Osteoblast (primary cell): ENCODE results near the gene APOBR. TPM values are rescaled to one million over a fixed set of nuclear protein-coding genes. Genes with fewer than 3 reads are reported as not detected.

Experiments used
- DNase-seq: peaks from one replicate; pipeline ENCODE4 v3.0.0; 2011; ENCODE audit warnings: low spot score, mixed read lengths; ENCODE audit not compliant: insufficient read length; ENCODE audit errors: missing footprints
- H2AFZ ChIP-seq: 2 replicates; pipeline ENCODE4 v1.6.0; 2011; ENCODE audit warnings: mild to moderate bottlenecking, low read length
- H3K27ac ChIP-seq: 2 replicates; pipeline ENCODE4 v1.5.1; 2011; ENCODE audit warnings: mild to moderate bottlenecking, low read depth, low read length, moderate library complexity
- H3K27me3 ChIP-seq: 2 replicates; pipeline ENCODE4 v1.6.0; 2012; ENCODE audit warnings: mild to moderate bottlenecking, control low read depth, inconsistent platforms, low read length, moderate library complexity; ENCODE audit not compliant: insufficient read depth
- H3K36me3 ChIP-seq: 2 replicates; pipeline ENCODE4 v1.5.1; 2011; ENCODE audit warnings: mild to moderate bottlenecking, low read length, control low read depth, moderate library complexity; ENCODE audit not compliant: insufficient read depth
- H3K4me1 ChIP-seq: 2 replicates; pipeline ENCODE4 v1.5.1; 2011; ENCODE audit warnings: mild to moderate bottlenecking, low read length, control low read depth, moderate library complexity; ENCODE audit not compliant: insufficient read depth
- H3K4me2 ChIP-seq: 2 replicates; pipeline ENCODE4 v1.6.0; 2011; ENCODE audit warnings: mild to moderate bottlenecking, low read length; ENCODE audit not compliant: insufficient read depth
- H3K4me3 ChIP-seq: fragments of 200-600 bp; sonication (generic); 3 replicates; pipeline ENCODE4 v1.5.1; 2012; ENCODE audit warnings: mild to moderate bottlenecking, low read length, inconsistent platforms; ENCODE audit not compliant: insufficient read depth
- H3K79me2 ChIP-seq: 2 replicates; pipeline ENCODE4 v1.6.0; 2012; ENCODE audit warnings: mild to moderate bottlenecking, low read length, control low read depth, inconsistent platforms; ENCODE audit not compliant: insufficient read depth
- H3K9me3 ChIP-seq: 2 replicates; pipeline ENCODE4 v1.5.1; 2011; ENCODE audit warnings: low read depth, low read length, control low read depth
- H4K20me1 ChIP-seq: 2 replicates; pipeline ENCODE4 v1.6.0; 2012; ENCODE audit warnings: mild to moderate bottlenecking, low read length, control low read depth; ENCODE audit not compliant: insufficient read depth
- CTCF ChIP-seq: IDR thresholded peaks from 2 replicates; pipeline ENCODE4 v1.5.1; 2011; ENCODE audit warnings: mild to moderate bottlenecking, low read depth, low read length, moderate library complexity; ENCODE audit errors: extremely low read depth
- total RNA-seq: library from RNA; depleted of rRNA; stranded (reverse); fragments of >200 nt; gene quantifications from 2 replicates; pipeline ENCODE4 v1.2.3, GENCODE V29; 2012

APOBR gene
- total RNA-seq, 1 donor, result not detected

DNA sequence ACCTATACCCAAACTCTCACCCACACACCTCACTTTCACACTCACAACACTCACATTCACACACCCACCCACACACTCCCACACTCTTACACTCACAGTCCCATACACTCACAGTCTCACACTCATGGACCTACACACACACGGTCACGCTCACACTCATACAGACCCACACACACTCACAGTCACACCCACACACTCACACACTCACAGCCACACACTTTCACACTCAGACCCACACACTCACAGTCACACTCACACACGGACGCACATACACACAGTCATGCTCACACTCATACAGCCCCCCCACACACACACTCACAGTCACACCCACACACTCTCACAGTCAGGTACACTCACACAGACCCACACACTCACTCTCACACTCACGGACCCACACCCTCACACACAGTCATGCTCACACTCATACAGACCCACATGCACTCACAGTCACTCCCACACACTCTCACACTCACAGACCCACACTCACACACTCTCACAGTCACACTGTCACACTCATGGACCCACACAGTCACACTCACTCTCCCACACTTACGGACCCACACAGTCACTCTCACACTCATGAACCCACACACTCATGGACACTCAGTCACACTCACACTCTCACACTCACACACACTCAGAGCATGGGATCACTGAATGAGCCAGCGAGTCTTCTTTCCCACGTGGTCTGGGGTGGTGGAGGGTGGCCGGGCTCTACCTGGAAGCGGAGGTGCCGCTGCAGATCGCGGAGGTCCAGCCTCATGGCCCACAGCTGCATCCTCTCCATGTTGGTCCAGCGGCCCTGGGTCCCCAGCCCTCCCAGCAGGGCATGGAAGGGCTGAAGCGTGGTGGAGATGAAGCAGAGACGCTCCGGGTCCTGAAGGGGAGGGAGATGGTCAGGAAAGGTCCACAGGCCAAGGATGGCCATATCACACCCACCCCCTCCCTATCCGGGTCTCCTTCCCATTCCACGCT, 7.1 kb downstream of the APOBR start:
- peak; percentile 70 for DNase-seq
- no peak overlapping the region for H3K27ac ChIP-seq
- H3K4me3 ChIP-seq, result no peak overlapping the region

GRCh38 chr16:28502290-28502689, 7.8 kb downstream of the APOBR start:
- DNase-seq, result peak; percentile 84
- Histone ChIP-seq H3K27ac (no peak overlapping the region), H3K4me3 (no peak overlapping the region), H3K36me3 (no peaks in the 10 kb centered on the region), H3K79me2 (no peaks in the 10 kb centered on the region), H2AFZ (no peak overlapping the region), H3K4me1 (no peaks in the 10 kb centered on the region), H3K27me3 (peaks cover 19% of the 10 kb centered on the region), H4K20me1 (no peaks in the 10 kb centered on the region), H3K9me3 (no peaks in the 10 kb centered on the region), H3K4me2 (no peak overlapping the region)
- TF ChIP-seq CTCF, result no peak

More for the DNA sequence above, 7.1 kb downstream of the APOBR start:
- Histone ChIP-seq H3K27me3 (peaks cover 14% of the 10 kb centered on the region), H4K20me1 (no peaks in the 10 kb centered on the region), H2AFZ (no peak overlapping the region), H3K4me2 (no peak overlapping the region), H3K4me1 (no peaks in the 10 kb centered on the region), H3K9me3 (no peaks in the 10 kb centered on the region), H3K79me2 (no peaks in the 10 kb centered on the region), H3K36me3 (no peaks in the 10 kb centered on the region)
- TF ChIP-seq CTCF, result no peak

DNA sequence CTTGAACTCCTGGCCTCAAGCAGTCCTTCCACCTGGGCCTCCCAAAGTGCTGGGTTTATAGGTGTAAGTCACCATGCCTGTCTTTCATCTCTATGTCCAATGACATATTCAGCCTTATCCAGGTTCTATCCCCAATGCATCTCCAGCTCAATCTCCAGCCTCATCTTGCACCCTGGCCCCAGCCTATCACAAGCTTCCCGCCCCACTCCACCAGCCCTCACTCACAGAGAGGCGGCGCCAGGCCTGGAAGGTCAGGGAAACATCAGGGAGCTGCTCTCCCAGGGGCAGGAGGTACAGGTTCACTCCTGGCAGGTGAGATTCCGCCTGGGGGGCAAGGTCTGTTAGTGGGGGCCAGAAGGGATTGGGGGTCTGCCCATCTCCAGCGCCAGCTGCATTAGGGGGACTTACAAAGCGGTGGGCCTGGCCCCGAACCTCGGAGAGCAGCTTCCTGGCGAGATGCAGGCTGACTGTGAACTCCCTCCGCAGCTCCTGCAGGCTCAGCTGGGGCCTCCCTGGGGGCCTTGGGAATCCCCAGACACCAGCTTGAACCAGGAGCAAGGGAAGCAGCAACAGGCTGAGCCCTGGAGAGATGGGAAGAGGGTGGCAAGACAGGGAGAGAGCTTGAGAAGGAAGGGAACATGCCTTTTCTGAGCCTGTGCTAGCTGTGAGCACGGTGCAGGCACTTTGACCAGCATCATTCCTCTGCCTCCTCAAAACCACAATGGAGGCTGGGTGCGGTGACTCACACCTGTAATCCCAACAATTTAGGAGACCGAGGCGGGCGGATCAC, 9.2 kb downstream of the APOBR start:
- TF ChIP-seq CTCF, result no peak
- Histone ChIP-seq H3K4me1 (no peaks in the 10 kb centered on the region), H3K27me3 (peaks cover 22% of the 10 kb centered on the region), H2AFZ (no peak overlapping the region), H3K9me3 (no peaks in the 10 kb centered on the region), H3K27ac (no peak overlapping the region), H3K79me2 (no peaks in the 10 kb centered on the region), H4K20me1 (no peaks in the 10 kb centered on the region), H3K4me3 (no peak overlapping the region), H3K4me2 (no peak overlapping the region), H3K36me3 (no peaks in the 10 kb centered on the region)
- peak; percentile 73 for DNase-seq
